SHP77 (cell line): ENCODE data around the gene CEBPB.

Source experiments
- DNase-seq, 2 experiments: peaks; one replicate each; lab custom pipeline; 2025; lab: John Stamatoyannopoulos, UW

The CEBPB gene

GRCh38 chr20:50230184-50230583, 39.6 kb downstream of the CEBPB start:
- DNase-seq: no peak

GRCh38 chr20:50230871-50231560, 40.4 kb downstream of the CEBPB start:
- no peak for DNase-seq

- no peak for DNase-seq
These were observed 41.2 kb downstream of the CEBPB start for GRCh38 chr20:50231854-50232253.

GRCh38 chr20:50232651-50233324, 42.2 kb downstream of the CEBPB start:
- DNase-seq: no peak

- DNase-seq: no peak
These were observed 42.9 kb downstream of the CEBPB start for GRCh38 chr20:50233325-50234212.

- DNase-seq: no peak
These were observed 43.7 kb downstream of the CEBPB start for GRCh38 chr20:50234288-50234687.

GRCh38 chr20:50237349-50237748, 46.7 kb downstream of the CEBPB start:
- DNase-seq: no peak

GRCh38 chr20:50238081-50238800, 47.6 kb downstream of the CEBPB start:
- no peak for DNase-seq

GRCh38 chr20:50240092-50240491, 49.5 kb downstream of the CEBPB start:
- DNase-seq: no peak

GRCh38 chr20:50242178-50242514, 51.5 kb downstream of the CEBPB start:
- DNase-seq: no peak
